H1 (cell line): ENCODE data around the gene KDM6A.

ENCODE experiments used
- JUND ChIP-seq: IDR thresholded peaks from 2 replicates; pipeline ENCODE4 v1.6.1; 2011; ENCODE audit warnings: mild to moderate bottlenecking, improper control_type of control experiment, low read length
- NANOG ChIP-seq: IDR thresholded peaks from 2 replicates; pipeline ENCODE4 v1.6.1; 2011; ENCODE audit warnings: low read length, low read depth, mild to moderate bottlenecking, inconsistent platforms; ENCODE audit not compliant: insufficient read depth, poor library complexity, severe bottlenecking
- TF ChIP-seq, protein P1 (sequence below), 3 experiments: IDR thresholded peaks; 1 replicate in 2 of 3; 2 replicates in 1 of 3; pipeline versions ENCODE4 v1.5.1 to v1.6.1; 2011; ENCODE audit warnings: low read length in 3 of 3, mild to moderate bottlenecking in 3 of 3, inconsistent platforms in 2 of 3, low read depth in 1 of 3, moderate library complexity in 1 of 3; ENCODE audit not compliant: insufficient read depth in 1 of 3; ENCODE audit errors: control extremely low read depth in 1 of 3

- TF ChIP-seq JUND: no peak
- no peak for TF ChIP-seq NANOG
- TF ChIP-seq, protein P1, sequence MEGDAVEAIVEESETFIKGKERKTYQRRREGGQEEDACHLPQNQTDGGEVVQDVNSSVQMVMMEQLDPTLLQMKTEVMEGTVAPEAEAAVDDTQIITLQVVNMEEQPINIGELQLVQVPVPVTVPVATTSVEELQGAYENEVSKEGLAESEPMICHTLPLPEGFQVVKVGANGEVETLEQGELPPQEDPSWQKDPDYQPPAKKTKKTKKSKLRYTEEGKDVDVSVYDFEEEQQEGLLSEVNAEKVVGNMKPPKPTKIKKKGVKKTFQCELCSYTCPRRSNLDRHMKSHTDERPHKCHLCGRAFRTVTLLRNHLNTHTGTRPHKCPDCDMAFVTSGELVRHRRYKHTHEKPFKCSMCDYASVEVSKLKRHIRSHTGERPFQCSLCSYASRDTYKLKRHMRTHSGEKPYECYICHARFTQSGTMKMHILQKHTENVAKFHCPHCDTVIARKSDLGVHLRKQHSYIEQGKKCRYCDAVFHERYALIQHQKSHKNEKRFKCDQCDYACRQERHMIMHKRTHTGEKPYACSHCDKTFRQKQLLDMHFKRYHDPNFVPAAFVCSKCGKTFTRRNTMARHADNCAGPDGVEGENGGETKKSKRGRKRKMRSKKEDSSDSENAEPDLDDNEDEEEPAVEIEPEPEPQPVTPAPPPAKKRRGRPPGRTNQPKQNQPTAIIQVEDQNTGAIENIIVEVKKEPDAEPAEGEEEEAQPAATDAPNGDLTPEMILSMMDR (IDR thresholded peaks at IDR 0.05; ENCODE audit: control extremely low read depth in 1 of 3, insufficient read depth in 1 of 3, low read depth in 1 of 3, low read length in 3 of 3): no peak
These were observed 277.8 kb downstream of the KDM6A start for GRCh38 chrX:45150821-45151220.
